ENCODE data around the gene WWP2.
"Not testable (repeated sequence)": the region's sequence is repeated elsewhere in the genome, so short reads cannot be mapped to it uniquely, and the experiment has no call there.

WWP2 gene

GRCh38 chr16:69942627-69943170 lies 180.6 kb downstream of the WWP2 start:
- TF ChIP-seq EZH2phosphoT487 (IDR thresholded peaks at IDR 0.05; ENCODE audit: borderline replicate concordance) (no peak), CTCF (conservative IDR thresholded peaks at IDR 0.05; ENCODE audit: low read length) (no peak)
- Histone ChIP-seq H3K27me3 (ENCODE audit: insufficient read depth, low read length, poor library complexity, severe bottlenecking) (no peaks in the 10 kb centered on the region), H2AFZ (ENCODE audit: low read length) (no peak overlapping the region), H3K9ac (ENCODE audit: low read depth, low read length, poor library complexity, severe bottlenecking) (no peak overlapping the region), H3K9me2 (replicated peaks; ENCODE audit: low read depth, low read length) (no peaks in the 10 kb centered on the region), H3K79me2 (ENCODE audit: insufficient read depth, low read length) (no peaks in the 10 kb centered on the region), H3K36me3 (ENCODE audit: insufficient read depth, low read length) (peaks cover 5% of the 10 kb centered on the region; the same call in 1 of the 2 replicates), H4K20me1 (ENCODE audit: insufficient read depth, low read length, poor library complexity, severe bottlenecking) (no peaks in the 10 kb centered on the region), H3K4me3 (ENCODE audit: low read length, poor library complexity, severe bottlenecking) (no peak overlapping the region), H3K4me2 (ENCODE audit: low read depth, low read length, poor library complexity, severe bottlenecking) (no peak overlapping the region), H3F3A (ENCODE audit: low read depth) (no peaks in the 10 kb centered on the region), H3K9me3 (ENCODE audit: insufficient read depth, low read depth, low read length) (no peaks in the 10 kb centered on the region), H3K4me1 (ENCODE audit: insufficient read depth, low read length, poor library complexity, severe bottlenecking) (no peaks in the 10 kb centered on the region)

GRCh38 chr16:69943241-69944036 lies 181.3 kb downstream of the WWP2 start:
- not testable (repeated sequence) for H2AFZ ChIP-seq (ENCODE audit: low read length); H4K20me1 ChIP-seq (ENCODE audit: insufficient read depth, low read length, poor library complexity, severe bottlenecking); H3K9me2 ChIP-seq (replicated peaks; ENCODE audit: low read depth, low read length); H3K4me2 ChIP-seq (ENCODE audit: low read depth, low read length, poor library complexity, severe bottlenecking); H3K36me3 ChIP-seq (ENCODE audit: insufficient read depth, low read length); H3K79me2 ChIP-seq (ENCODE audit: insufficient read depth, low read length); H3K4me1 ChIP-seq (ENCODE audit: insufficient read depth, low read length, poor library complexity, severe bottlenecking); H3K4me3 ChIP-seq (ENCODE audit: low read length, poor library complexity, severe bottlenecking); H3F3A ChIP-seq (ENCODE audit: low read depth); H3K27me3 ChIP-seq (ENCODE audit: insufficient read depth, low read length, poor library complexity, severe bottlenecking); H3K9me3 ChIP-seq (ENCODE audit: insufficient read depth, low read depth, low read length); H3K9ac ChIP-seq (ENCODE audit: low read depth, low read length, poor library complexity, severe bottlenecking)

- H3K4me1 ChIP-seq (ENCODE audit: insufficient read depth, low read length, poor library complexity, severe bottlenecking); H3K27me3 ChIP-seq (ENCODE audit: insufficient read depth, low read length, poor library complexity, severe bottlenecking); H3K9me3 ChIP-seq (ENCODE audit: insufficient read depth, low read depth, low read length); H4K20me1 ChIP-seq (ENCODE audit: insufficient read depth, low read length, poor library complexity, severe bottlenecking); H3K79me2 ChIP-seq (ENCODE audit: insufficient read depth, low read length); H3K9me2 ChIP-seq (replicated peaks; ENCODE audit: low read depth, low read length); H3K4me2 ChIP-seq (ENCODE audit: low read depth, low read length, poor library complexity, severe bottlenecking); H3K36me3 ChIP-seq (ENCODE audit: insufficient read depth, low read length); H3K9ac ChIP-seq (ENCODE audit: low read depth, low read length, poor library complexity, severe bottlenecking); H3K4me3 ChIP-seq (ENCODE audit: low read length, poor library complexity, severe bottlenecking); H3F3A ChIP-seq (ENCODE audit: low read depth); H2AFZ ChIP-seq (ENCODE audit: low read length): not testable (repeated sequence)
Observed at GRCh38 chr16:69950411-69950810, 188.3 kb downstream of the WWP2 start.

GRCh38 chr16:69951017-69951671 lies 189.0 kb downstream of the WWP2 start, which contains the start of gene CLEC18A:
TSS of gene CLEC18A (plus strand) at chr16:69951334. CDS start at chr16:69951367, 33 bp downstream.
- not testable (repeated sequence) for H3K79me2 ChIP-seq (ENCODE audit: insufficient read depth, low read length); H3K36me3 ChIP-seq (ENCODE audit: insufficient read depth, low read length); H3K4me2 ChIP-seq (ENCODE audit: low read depth, low read length, poor library complexity, severe bottlenecking); H3K9me3 ChIP-seq (ENCODE audit: insufficient read depth, low read depth, low read length); H4K20me1 ChIP-seq (ENCODE audit: insufficient read depth, low read length, poor library complexity, severe bottlenecking); H2AFZ ChIP-seq (ENCODE audit: low read length); H3K9ac ChIP-seq (ENCODE audit: low read depth, low read length, poor library complexity, severe bottlenecking); H3K9me2 ChIP-seq (replicated peaks; ENCODE audit: low read depth, low read length); H3K4me3 ChIP-seq (ENCODE audit: low read length, poor library complexity, severe bottlenecking); H3K4me1 ChIP-seq (ENCODE audit: insufficient read depth, low read length, poor library complexity, severe bottlenecking); H3F3A ChIP-seq (ENCODE audit: low read depth); H3K27me3 ChIP-seq (ENCODE audit: insufficient read depth, low read length, poor library complexity, severe bottlenecking)

- not testable (repeated sequence) for H3F3A ChIP-seq (ENCODE audit: low read depth); H3K27me3 ChIP-seq (ENCODE audit: insufficient read depth, low read length, poor library complexity, severe bottlenecking); H3K4me1 ChIP-seq (ENCODE audit: insufficient read depth, low read length, poor library complexity, severe bottlenecking); H4K20me1 ChIP-seq (ENCODE audit: insufficient read depth, low read length, poor library complexity, severe bottlenecking); H3K9ac ChIP-seq (ENCODE audit: low read depth, low read length, poor library complexity, severe bottlenecking); H3K9me3 ChIP-seq (ENCODE audit: insufficient read depth, low read depth, low read length); H3K79me2 ChIP-seq (ENCODE audit: insufficient read depth, low read length); H3K36me3 ChIP-seq (ENCODE audit: insufficient read depth, low read length); H3K4me2 ChIP-seq (ENCODE audit: low read depth, low read length, poor library complexity, severe bottlenecking); H3K9me2 ChIP-seq (replicated peaks; ENCODE audit: low read depth, low read length); H2AFZ ChIP-seq (ENCODE audit: low read length); H3K4me3 ChIP-seq (ENCODE audit: low read length, poor library complexity, severe bottlenecking)
Observed at GRCh38 chr16:69951672-69952031, 189.5 kb downstream of the WWP2 start.

- H4K20me1 ChIP-seq (ENCODE audit: insufficient read depth, low read length, poor library complexity, severe bottlenecking); H3K4me1 ChIP-seq (ENCODE audit: insufficient read depth, low read length, poor library complexity, severe bottlenecking); H3K4me3 ChIP-seq (ENCODE audit: low read length, poor library complexity, severe bottlenecking); H3K79me2 ChIP-seq (ENCODE audit: insufficient read depth, low read length); H3K27me3 ChIP-seq (ENCODE audit: insufficient read depth, low read length, poor library complexity, severe bottlenecking); H3K36me3 ChIP-seq (ENCODE audit: insufficient read depth, low read length); H3K9me3 ChIP-seq (ENCODE audit: insufficient read depth, low read depth, low read length); H3K4me2 ChIP-seq (ENCODE audit: low read depth, low read length, poor library complexity, severe bottlenecking); H3K9me2 ChIP-seq (replicated peaks; ENCODE audit: low read depth, low read length); H3F3A ChIP-seq (ENCODE audit: low read depth); H2AFZ ChIP-seq (ENCODE audit: low read length); H3K9ac ChIP-seq (ENCODE audit: low read depth, low read length, poor library complexity, severe bottlenecking): not testable (repeated sequence)
Observed at GRCh38 chr16:69952116-69952515, 190.0 kb downstream of the WWP2 start.
